Naive thymus-derived CD4-positive, alpha-beta T cell (primary cell): ENCODE data around the gene QSOX2. TPM values are rescaled to one million over a fixed set of nuclear protein-coding genes. Genes with fewer than 3 reads are reported as not detected.
A peak's percentile ranks its signal among the peaks of the same experiment; 100 is the strongest.
"Not testable (repeated sequence)": the region's sequence is repeated elsewhere in the genome, so short reads cannot be mapped to it uniquely, and the experiment has no call there.

Source experiments
- ATAC-seq: fragments of 150-1000 bp; cut with Tn5 transposase; 2 replicates; pipeline ENCODE4 v1.10.0; 2021; ENCODE audit warnings: mild to moderate bottlenecking, moderate library complexity
- CTCF ChIA-PET: fragments of 350-600 bp; sonication (Branson Sonifier 250); formaldehyde crosslinking; loops from one replicate; lab custom pipeline; 2021; ENCODE audit warnings: antibody characterized with exemption; lab: Charles Lee
- POLR2A ChIA-PET: fragments of 350-600 bp; sonication (Branson Sonifier 250); formaldehyde crosslinking; loops from one replicate; lab custom pipeline; 2021; ENCODE audit warnings: antibody characterized with exemption, inconsistent platforms; lab: Charles Lee
- DNase-seq, 9 donors: peaks; one replicate each; pipeline versions ENCODE4 v3.0.0 to v3.0.0-alpha.2; 2020 to 2022; ENCODE audit warnings: mixed read lengths in 1 of 9
- H3K27ac ChIP-seq: one replicate; pipeline ENCODE4 v1.7.0; 2013; ENCODE audit warnings: mild to moderate bottlenecking, low read depth, low read length, moderate library complexity
- H3K27me3 ChIP-seq, 2 donors: one replicate each; pipeline ENCODE4 v1.7.0; 2013; ENCODE audit warnings: low read length in 2 of 2, mild to moderate bottlenecking in 2 of 2, moderate library complexity in 2 of 2; ENCODE audit not compliant: control insufficient read depth in 2 of 2, insufficient read depth in 2 of 2
- H3K36me3 ChIP-seq, 3 experiments: 1 replicate in 2 of 3; 2 replicates in 1 of 3; pipeline ENCODE4 v1.7.0; 2013; ENCODE audit warnings: low read length in 3 of 3, mild to moderate bottlenecking in 3 of 3, moderate library complexity in 1 of 3; ENCODE audit not compliant: insufficient read depth in 3 of 3, control insufficient read depth in 2 of 3
- H3K4me1 ChIP-seq, 2 donors: one replicate each; pipeline ENCODE4 v1.7.0; 2013; ENCODE audit warnings: low read length in 2 of 2, mild to moderate bottlenecking in 2 of 2, moderate library complexity in 1 of 2; ENCODE audit not compliant: control insufficient read depth in 2 of 2, insufficient read depth in 2 of 2
- H3K4me3 ChIP-seq: 2 replicates; pipeline ENCODE4 v1.7.0; 2013; ENCODE audit warnings: mild to moderate bottlenecking, low read length
- H3K9me3 ChIP-seq, 3 experiments: 1 replicate in 2 of 3; 2 replicates in 1 of 3; pipeline ENCODE4 v1.7.0; 2013; ENCODE audit warnings: low read length in 3 of 3; ENCODE audit not compliant: control insufficient read depth in 2 of 3
- H3K27ac Mint-ChIP-seq, 9 donors: one replicate each; pipeline ENCODE4 v1.8.0; 2020 to 2022; ENCODE audit warnings: mixed read lengths in 9 of 9, mild to moderate bottlenecking in 8 of 9, moderate library complexity in 5 of 9, inconsistent platforms in 2 of 9
- H3K27me3 Mint-ChIP-seq, 5 donors: one replicate each; pipeline ENCODE4 v1.8.0; 2021 to 2022; ENCODE audit warnings: mixed read lengths in 5 of 5, mild to moderate bottlenecking in 1 of 5
- H3K36me3 Mint-ChIP-seq, 5 donors: one replicate each; pipeline ENCODE4 v1.8.0; 2020 to 2022; ENCODE audit warnings: mixed read lengths in 5 of 5, mild to moderate bottlenecking in 3 of 5, inconsistent platforms in 1 of 5
- H3K4me1 Mint-ChIP-seq, 7 donors: one replicate each; pipeline ENCODE4 v1.8.0; 2020 to 2022; ENCODE audit warnings: mixed read lengths in 7 of 7, mild to moderate bottlenecking in 3 of 7, inconsistent platforms in 1 of 7
- H3K4me3 Mint-ChIP-seq, 10 donors: one replicate each; pipeline ENCODE4 v1.8.0; 2020 to 2022; ENCODE audit warnings: mild to moderate bottlenecking in 10 of 10, mixed read lengths in 10 of 10, moderate library complexity in 6 of 10, inconsistent platforms in 2 of 10
- H3K9me3 Mint-ChIP-seq, 11 donors: one replicate each; pipeline ENCODE4 v1.8.0; 2020 to 2022; ENCODE audit warnings: mixed read lengths in 11 of 11, mild to moderate bottlenecking in 4 of 11, inconsistent platforms in 1 of 11, moderate library complexity in 1 of 11
- intact Hi-C, 2 donors: fragments of 100-400 bp; cut with micrococcal nuclease; formaldehyde crosslinking; loops; one replicate each; pipeline ENCODE4 v1.15.1; 2023
- polyA plus RNA-seq, 2 donors: library from polyadenylated mRNA; unstranded; fragments of 300-500 nt; fragmentation: Illumina TruSeq; gene quantifications; one replicate each; pipeline ENCODE4 v1.2.3, GENCODE V29; 2021
- total RNA-seq, 6 experiments: library from RNA in 5 of 6; stranded (reverse) in 5 of 6; gene quantifications; 1 replicate in 5 of 6; 2 replicates in 1 of 6; pipeline ENCODE4 v1.2.3 and lab custom pipeline; 2021 to 2026

The QSOX2 gene
- total and polyA plus RNA-seq, 7 experiments from 2014 or later, result 0.26 to 15.9 (median 11.9) TPM

DNA sequence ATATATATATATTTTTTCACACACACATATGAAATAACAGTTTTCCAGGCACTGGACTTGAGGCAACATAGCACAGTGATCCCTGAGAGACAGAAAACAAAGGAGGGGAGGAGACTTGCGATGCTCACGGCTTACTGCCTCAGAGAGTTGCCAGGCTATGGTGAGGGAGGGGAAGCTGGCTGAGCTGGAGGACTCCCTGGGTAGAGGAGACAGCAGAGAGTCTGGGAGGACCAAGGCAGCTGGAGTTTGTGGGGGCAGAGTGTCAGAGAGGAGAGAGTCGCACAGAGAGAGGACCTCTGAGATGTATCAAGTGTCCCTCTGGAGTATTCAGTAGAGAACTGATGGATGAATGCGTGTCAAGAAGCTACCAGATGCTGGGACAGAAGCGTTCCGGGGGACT lies 23.1 kb upstream of the QSOX2 start:
- Histone ChIP-seq H3K27ac (no peak overlapping the region), H3K27me3 (no peaks in the 10 kb centered on the region), H3K9me3 (no peaks in the 10 kb centered on the region), H3K36me3 (no peaks in the 10 kb centered on the region), H3K4me1 (peaks cover 4 to 7% of the 10 kb centered on the region in 2 donors), H3K4me3 (no peak overlapping the region)
- Mint-ChIP-seq H3K27ac (no peak overlapping the region), H3K4me3 (peak overlapping the region in 4 of 10 donors; percentile 66 to 84 (median 75)), H3K27me3 (peaks cover 0 to 14% (median 0%) of the 10 kb centered on the region in 5 donors), H3K9me3 (no peaks in the 10 kb centered on the region), H3K4me1 (peaks cover 0 to 14% (median 3%) of the 10 kb centered on the region in 7 donors), H3K36me3 (no peaks in the 10 kb centered on the region)
- CTCF ChIA-PET, result interaction anchor here (1.2 kb wide), 1 partner anchor 10 kb away, joined by 4 read pairs; no protein-coding TSS in a partner anchor
- POLR2A ChIA-PET, result no interaction called here
- no peak for DNase-seq
- intact Hi-C loops, result loop anchor here in 1 of 2 donors (5.0 kb wide), 2 partner anchors 161 to 214 kb away; partner anchors contain the start of gene SEC16A
- no peak for ATAC-seq

DNA sequence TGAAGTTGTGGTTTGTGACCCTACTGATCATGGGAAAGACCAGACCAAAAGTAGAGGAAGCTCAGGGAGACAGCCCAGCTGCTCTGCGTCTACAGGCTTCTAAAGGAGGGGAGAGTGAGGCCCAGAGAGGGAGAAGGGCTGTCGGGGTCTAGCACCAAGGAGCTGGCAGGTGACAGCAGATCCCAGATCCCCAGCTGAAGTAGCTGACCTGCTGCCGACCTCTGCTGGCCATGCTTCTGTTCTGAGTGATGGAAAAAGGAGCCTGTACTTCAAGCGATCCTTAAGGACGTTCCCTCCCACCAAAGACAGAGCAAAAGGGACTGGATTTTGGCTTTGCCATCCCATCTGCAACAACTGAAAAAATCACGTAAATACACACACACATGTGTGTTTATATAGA lies 22.7 kb upstream of the QSOX2 start:
- peak overlapping the region in 4 of 9 donors; percentile 21 to 57 (median 35) for H3K27ac Mint-ChIP-seq
- peaks cover 0 to 14% (median 0%) of the 10 kb centered on the region in 5 donors for H3K27me3 Mint-ChIP-seq
- Histone ChIP-seq H3K9me3 (no peaks in the 10 kb centered on the region), H3K27me3 (no peaks in the 10 kb centered on the region), H3K36me3 (no peaks in the 10 kb centered on the region), H3K4me3 (no peak overlapping the region), H3K4me1 (peaks cover 4 to 7% of the 10 kb centered on the region in 2 donors), H3K27ac (no peak overlapping the region)
- ATAC-seq, result no peak
- peaks cover 0 to 14% (median 3%) of the 10 kb centered on the region in 7 donors for H3K4me1 Mint-ChIP-seq
- POLR2A ChIA-PET, result interaction anchor here (0.6 to 1.2 kb wide), 2 partner anchors 7 to 28 kb away, joined by 3 read pairs; no protein-coding TSS in a partner anchor
- no peaks in the 10 kb centered on the region for H3K9me3 Mint-ChIP-seq
- peak overlapping the region; percentile 17 to 84 (median 78) for H3K4me3 Mint-ChIP-seq
- intact Hi-C loops, result loop anchor here in 1 of 2 donors (5.0 kb wide), 2 partner anchors 161 to 214 kb away; partner anchors contain the start of gene SEC16A
- no peaks in the 10 kb centered on the region for H3K36me3 Mint-ChIP-seq
- DNase-seq, result no peak
- CTCF ChIA-PET, result interaction anchor here (0.5 to 1.2 kb wide), 2 partner anchors 11 to 38 kb away, joined by 3 to 4 read pairs; no protein-coding TSS in a partner anchor

DNA sequence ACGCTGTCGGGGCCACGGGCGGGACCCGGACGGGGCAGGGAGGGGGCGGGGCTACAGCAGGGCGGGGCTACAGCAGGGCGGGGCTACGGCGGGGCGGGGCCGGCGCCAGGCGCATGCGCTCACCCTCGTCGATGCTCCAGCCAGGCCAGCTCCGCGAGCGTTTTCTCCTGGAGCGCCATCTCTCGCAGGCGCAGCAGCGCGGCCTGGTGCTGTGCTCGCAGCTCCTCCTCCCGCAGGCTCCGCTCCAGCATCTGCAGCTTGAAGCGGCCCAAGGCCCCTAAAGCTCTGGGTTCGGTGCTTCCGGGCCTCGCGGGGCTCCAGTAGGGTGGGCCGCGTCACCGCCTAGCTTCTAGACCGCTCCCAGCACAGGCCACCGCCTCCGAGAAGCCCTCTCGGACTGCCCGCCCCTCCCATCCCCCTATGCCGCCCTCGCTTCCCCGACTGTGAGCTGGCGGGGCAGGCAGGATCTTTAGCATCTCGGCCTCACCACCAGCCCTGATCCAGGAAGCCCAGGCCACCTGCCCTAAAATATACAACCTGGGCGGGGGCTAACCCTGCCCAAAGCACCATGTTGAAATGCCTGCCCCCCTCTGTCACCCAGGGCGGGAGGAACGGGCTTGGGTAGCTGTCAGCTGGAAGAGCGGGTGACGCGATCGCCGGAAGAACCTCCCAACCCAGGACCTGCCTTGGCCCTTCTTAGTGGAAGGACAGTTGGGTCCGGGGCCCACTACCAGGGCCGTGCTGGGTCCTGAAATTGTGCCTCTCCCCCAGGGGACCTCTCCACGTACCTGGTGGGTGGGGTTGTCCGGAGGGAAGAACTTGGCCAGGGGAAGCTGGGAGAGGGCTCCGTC lies 21.9 kb upstream of the QSOX2 start:
- peak overlapping the region; percentile 57 to 89 (median 77) for H3K27ac Mint-ChIP-seq
- POLR2A ChIA-PET, result interaction anchor here (0.6 to 1.6 kb wide), 9 partner anchors 8 to 174 kb away, joined by 3 to 6 read pairs (median 3); partner anchors contain the start of gene QSOX2
- peak overlapping the region; percentile 70 to 84 (median 79) for H3K4me3 Mint-ChIP-seq
- peaks cover 0 to 14% (median 3%) of the 10 kb centered on the region in 7 donors for H3K4me1 Mint-ChIP-seq
- H3K27me3 Mint-ChIP-seq, result peaks cover 0 to 14% (median 0%) of the 10 kb centered on the region in 5 donors
- Histone ChIP-seq H3K27me3 (no peaks in the 10 kb centered on the region), H3K36me3 (no peaks in the 10 kb centered on the region), H3K4me3 (peak overlapping the region; percentile 74), H3K27ac (peak overlapping the region; percentile 62), H3K9me3 (no peaks in the 10 kb centered on the region), H3K4me1 (peaks cover 4 to 7% of the 10 kb centered on the region in 2 donors)
- intact Hi-C loops, result loop anchor here (1.0 to 5.0 kb wide), 6 partner anchors 22 to 306 kb away; partner anchors contain the start of genes QSOX2 (in 2 of the 2), DNLZ (in 1 of the 2), SEC16A (in 1 of the 2) and UBAC1 (in 1 of the 2)
- ATAC-seq (peak; percentile 99), DNase-seq (peak; percentile 70 to 85 (median 80))
- H3K9me3 Mint-ChIP-seq, result no peaks in the 10 kb centered on the region
- no peaks in the 10 kb centered on the region for H3K36me3 Mint-ChIP-seq
- CTCF ChIA-PET, result interaction anchor here (0.5 to 1.5 kb wide), 4 partner anchors 11 to 44 kb away, joined by 3 to 4 read pairs (median 3); no protein-coding TSS in a partner anchor

DNA sequence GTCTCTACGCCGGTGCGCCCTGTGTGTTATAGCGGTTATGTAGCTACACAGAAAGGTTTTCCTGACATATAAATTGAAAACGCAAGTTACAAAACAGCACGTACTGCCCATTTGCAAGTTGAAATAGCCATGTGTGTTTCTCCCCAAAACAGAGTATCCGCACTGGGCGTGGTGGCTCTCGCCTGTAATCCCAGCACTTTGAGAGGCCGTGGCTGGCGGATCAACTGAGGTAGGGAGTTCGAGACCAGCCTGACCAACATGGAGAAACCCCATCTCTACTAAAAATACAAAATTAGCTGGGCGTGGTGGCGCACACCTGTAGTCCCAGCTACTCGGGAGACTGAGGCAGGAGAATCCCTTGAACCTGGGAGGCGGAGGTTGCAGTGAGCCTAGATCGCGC lies 21.0 kb upstream of the QSOX2 start:
- Mint-ChIP-seq H3K4me1 (peaks cover 0 to 14% (median 3%) of the 10 kb centered on the region in 7 donors), H3K4me3 (peak overlapping the region; percentile 70 to 84 (median 79)), H3K27ac (peak overlapping the region; percentile 30 to 89 (median 77))
- Histone ChIP-seq H3K4me3 (peak overlapping the region; percentile 74), H3K27ac (peak overlapping the region; percentile 9)
- not testable (repeated sequence) for H3K36me3 Mint-ChIP-seq, ATAC-seq, H3K27me3 Mint-ChIP-seq, H3K4me1 ChIP-seq, H3K9me3 ChIP-seq, H3K36me3 ChIP-seq, H3K9me3 Mint-ChIP-seq, H3K27me3 ChIP-seq, DNase-seq
- intact Hi-C loops, result loop anchor here (1.0 to 5.0 kb wide), 6 partner anchors 21 to 305 kb away; partner anchors contain the start of genes QSOX2 (in 2 of the 2), DNLZ (in 1 of the 2), SEC16A (in 1 of the 2) and UBAC1 (in 1 of the 2)
- CTCF ChIA-PET, result interaction anchor here (0.7 to 1.5 kb wide), 2 partner anchors 41 to 43 kb away, joined by 3 read pairs; no protein-coding TSS in a partner anchor
- POLR2A ChIA-PET, result interaction anchor here (0.6 to 1.6 kb wide), 5 partner anchors 9 to 96 kb away, joined by 3 to 6 read pairs (median 4); partner anchors contain the start of gene QSOX2

DNA sequence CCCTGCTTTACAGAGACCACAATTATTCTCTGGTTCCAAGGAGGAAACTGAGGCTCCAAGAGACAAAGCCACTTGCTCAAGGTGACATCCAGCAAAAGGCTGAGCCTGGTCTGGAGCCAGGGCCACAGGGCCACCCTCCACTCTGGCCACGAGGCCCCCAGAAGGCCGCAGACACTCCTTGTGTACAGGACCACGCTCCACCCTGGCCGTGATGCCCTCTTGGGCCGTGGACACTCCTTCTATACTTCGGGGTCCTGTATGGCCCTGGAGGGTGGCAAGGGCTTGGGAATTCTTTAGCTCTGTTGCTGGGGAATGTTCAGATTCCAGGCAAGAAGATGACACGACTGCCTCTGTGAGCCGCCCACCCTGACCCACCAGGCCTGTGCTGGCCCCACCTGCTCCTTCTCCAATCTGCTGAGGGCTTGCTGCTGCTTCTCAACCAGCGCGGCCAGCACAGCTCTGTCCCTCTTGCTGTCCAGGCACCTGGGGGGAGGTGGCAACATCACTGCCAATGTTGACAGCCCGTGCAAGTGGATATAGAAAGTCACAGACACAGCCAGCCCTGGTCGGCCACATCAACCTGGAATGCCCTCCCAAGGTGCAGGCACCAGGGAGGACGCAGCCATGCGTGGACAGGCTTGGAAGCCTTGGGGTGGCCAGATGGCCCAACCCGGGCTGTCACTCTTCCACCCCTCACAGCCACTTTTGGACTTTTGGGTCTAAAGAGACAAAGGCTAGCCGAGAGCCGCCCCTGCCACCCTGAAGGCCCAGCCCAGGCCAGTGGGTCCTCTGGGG lies 20.1 kb upstream of the QSOX2 start:
- H3K9me3 Mint-ChIP-seq, result no peaks in the 10 kb centered on the region
- ChIA-PET POLR2A (interaction anchor here (1.6 kb wide), 1 partner anchor 8 kb away, joined by 5 read pairs; no protein-coding TSS in a partner anchor), CTCF (no interaction called here)
- H3K27me3 Mint-ChIP-seq, result peaks cover 0 to 9% (median 0%) of the 10 kb centered on the region in 5 donors
- H3K36me3 Mint-ChIP-seq, result no peaks in the 10 kb centered on the region
- intact Hi-C loops, result loop anchor here in 1 of 2 donors (5.0 kb wide), 2 partner anchors 158 to 217 kb away; partner anchors contain the start of gene SEC16A
- ATAC-seq (no peak), DNase-seq (no peak)
- Histone ChIP-seq H3K4me3 (no peak overlapping the region), H3K27ac (no peak overlapping the region), H3K4me1 (peaks cover 4 to 7% of the 10 kb centered on the region in 2 donors), H3K27me3 (no peaks in the 10 kb centered on the region), H3K9me3 (no peaks in the 10 kb centered on the region), H3K36me3 (no peaks in the 10 kb centered on the region)
- H3K4me3 Mint-ChIP-seq, result peak overlapping the region in 1 of 10 donors; percentile 10
- H3K4me1 Mint-ChIP-seq, result peaks cover 0 to 14% (median 3%) of the 10 kb centered on the region in 7 donors
- H3K27ac Mint-ChIP-seq, result no peak overlapping the region
